WTC11 (cell line): ENCODE results near the gene TMEM89. TPM values are rescaled to one million over a fixed set of nuclear protein-coding genes. Genes with fewer than 3 reads are reported as not detected.

Source experiments
- AFF4 ChIP-seq: sonication (generic); formaldehyde crosslinking; IDR thresholded peaks from 2 replicates; pipeline ENCODE4 v1.8.1; 2023; ENCODE audit warnings: mild to moderate bottlenecking, missing genetic modification reagents, borderline replicate concordance
- CREB1 ChIP-seq: sonication (generic); formaldehyde crosslinking; IDR thresholded peaks from 2 replicates; pipeline ENCODE4 v1.8.0; 2023; ENCODE audit warnings: mild to moderate bottlenecking, missing genetic modification reagents
- CREM ChIP-seq: sonication (generic); formaldehyde crosslinking; IDR thresholded peaks from 2 replicates; pipeline ENCODE4 v1.8.1; 2022; ENCODE audit warnings: mild to moderate bottlenecking, missing genetic modification reagents, moderate library complexity
- FOXJ3 ChIP-seq: sonication (generic); formaldehyde crosslinking; IDR thresholded peaks from 2 replicates; pipeline ENCODE4 v1.9.0; 2021; ENCODE audit warnings: missing genetic modification reagents, mild to moderate bottlenecking, borderline replicate concordance
- FOXP1 ChIP-seq: sonication (generic); formaldehyde crosslinking; IDR thresholded peaks from 2 replicates; pipeline ENCODE4 v1.8.0; 2022; ENCODE audit warnings: missing genetic modification reagents, mild to moderate bottlenecking, moderate library complexity, borderline replicate concordance
- GABPB1 ChIP-seq: sonication (generic); formaldehyde crosslinking; IDR thresholded peaks from 2 replicates; pipeline ENCODE4 v1.8.1; 2023; ENCODE audit warnings: mild to moderate bottlenecking, missing genetic modification reagents
- GRHL2 ChIP-seq: fragments of 250-450 bp; sonication (Bioruptor Pico); IDR thresholded peaks from 2 replicates; pipeline ENCODE4 v1.8.0; 2022; ENCODE audit warnings: mild to moderate bottlenecking, moderate library complexity; ENCODE audit not compliant: insufficient replicate concordance, severe bottlenecking
- HMGXB4 ChIP-seq: sonication (generic); formaldehyde crosslinking; IDR thresholded peaks from 2 replicates; pipeline ENCODE4 v1.8.1; 2023; ENCODE audit warnings: mild to moderate bottlenecking, moderate library complexity, missing genetic modification reagents
- IRF1 ChIP-seq: sonication (generic); formaldehyde crosslinking; IDR thresholded peaks from 2 replicates; pipeline ENCODE4 v1.8.0; 2023; ENCODE audit warnings: missing genetic modification reagents
- IRF2 ChIP-seq: sonication (generic); formaldehyde crosslinking; IDR thresholded peaks from 2 replicates; pipeline ENCODE4 v1.8.0; 2022; ENCODE audit warnings: low read depth, missing genetic modification reagents, borderline replicate concordance
- NFATC4 ChIP-seq: fragments of 250-450 bp; sonication (Bioruptor Pico); IDR thresholded peaks from 2 replicates; pipeline ENCODE4 v1.9.0; 2021; ENCODE audit warnings: mild to moderate bottlenecking
- NFE2L1 ChIP-seq: sonication (generic); formaldehyde crosslinking; IDR thresholded peaks from 2 replicates; pipeline ENCODE4 v1.8.1; 2023; ENCODE audit warnings: missing genetic modification reagents
- NFYB ChIP-seq: sonication (generic); formaldehyde crosslinking; conservative IDR thresholded peaks from 2 replicates; pipeline ENCODE4 v1.8.0; 2022; ENCODE audit warnings: low read depth, missing genetic modification reagents
- NR3C1 ChIP-seq: sonication (generic); formaldehyde crosslinking; conservative IDR thresholded peaks from 2 replicates; pipeline ENCODE4 v1.8.1; 2023; ENCODE audit warnings: low read depth, mild to moderate bottlenecking, missing genetic modification reagents
- RORB ChIP-seq: fragments of 250-450 bp; sonication (Bioruptor Pico); IDR thresholded peaks from 2 replicates; pipeline ENCODE4 v1.9.0; 2021; ENCODE audit warnings: mild to moderate bottlenecking
- SOX15 ChIP-seq: fragments of 250-450 bp; sonication (Bioruptor Pico); IDR thresholded peaks from 2 replicates; pipeline ENCODE4 v1.9.0; 2021; ENCODE audit warnings: mild to moderate bottlenecking
- ZBTB43 ChIP-seq: sonication (generic); formaldehyde crosslinking; IDR thresholded peaks from 2 replicates; pipeline ENCODE4 v1.8.1; 2023; ENCODE audit warnings: mild to moderate bottlenecking, missing genetic modification reagents
- ZNF121 ChIP-seq: sonication (generic); formaldehyde crosslinking; IDR thresholded peaks from 2 replicates; pipeline ENCODE4 v1.8.0; 2023; ENCODE audit warnings: missing genetic modification reagents
- ZNF138 ChIP-seq: sonication (generic); formaldehyde crosslinking; conservative IDR thresholded peaks from 2 replicates; pipeline ENCODE4 v1.8.1; 2022; ENCODE audit warnings: mild to moderate bottlenecking, moderate library complexity, missing genetic modification reagents
- ZNF281 ChIP-seq: sonication (generic); formaldehyde crosslinking; IDR thresholded peaks from 2 replicates; pipeline ENCODE4 v1.8.0; 2023; ENCODE audit warnings: mild to moderate bottlenecking, missing genetic modification reagents
- ZNF317 ChIP-seq: sonication (generic); formaldehyde crosslinking; IDR thresholded peaks from 2 replicates; pipeline ENCODE4 v1.8.1; 2023; ENCODE audit warnings: low read depth, mild to moderate bottlenecking, moderate library complexity, missing genetic modification reagents, borderline replicate concordance
- ZNF671 ChIP-seq: fragments of 250-450 bp; sonication (Bioruptor Pico); IDR thresholded peaks from 2 replicates; pipeline ENCODE4 v1.8.0; 2021; ENCODE audit warnings: mild to moderate bottlenecking
- total RNA-seq: library from RNA; stranded (reverse); gene quantifications from 3 replicates; pipeline ENCODE4 v1.2.3, GENCODE V29; 2021
- TF ChIP-seq, protein P1 (sequence below): fragments of 250-450 bp; sonication (Bioruptor Pico); IDR thresholded peaks from 2 replicates; pipeline ENCODE4 v2.1.2; 2022; ENCODE audit warnings: mild to moderate bottlenecking, moderate library complexity
- TF ChIP-seq, protein P2 (sequence below): sonication (generic); formaldehyde crosslinking; IDR thresholded peaks from 2 replicates; pipeline ENCODE4 v1.8.1; 2023; ENCODE audit warnings: mild to moderate bottlenecking, missing genetic modification reagents, moderate library complexity
- TF ChIP-seq, protein P3 (sequence below): fragments of 200-600 bp; IDR thresholded peaks from 2 replicates; pipeline ENCODE4 v1.8.0; 2022; ENCODE audit warnings: antibody characterized with exemption

TMEM89 gene
- total RNA-seq, 1 experiment from 2014 or later, result 0.66 TPM

DNA sequence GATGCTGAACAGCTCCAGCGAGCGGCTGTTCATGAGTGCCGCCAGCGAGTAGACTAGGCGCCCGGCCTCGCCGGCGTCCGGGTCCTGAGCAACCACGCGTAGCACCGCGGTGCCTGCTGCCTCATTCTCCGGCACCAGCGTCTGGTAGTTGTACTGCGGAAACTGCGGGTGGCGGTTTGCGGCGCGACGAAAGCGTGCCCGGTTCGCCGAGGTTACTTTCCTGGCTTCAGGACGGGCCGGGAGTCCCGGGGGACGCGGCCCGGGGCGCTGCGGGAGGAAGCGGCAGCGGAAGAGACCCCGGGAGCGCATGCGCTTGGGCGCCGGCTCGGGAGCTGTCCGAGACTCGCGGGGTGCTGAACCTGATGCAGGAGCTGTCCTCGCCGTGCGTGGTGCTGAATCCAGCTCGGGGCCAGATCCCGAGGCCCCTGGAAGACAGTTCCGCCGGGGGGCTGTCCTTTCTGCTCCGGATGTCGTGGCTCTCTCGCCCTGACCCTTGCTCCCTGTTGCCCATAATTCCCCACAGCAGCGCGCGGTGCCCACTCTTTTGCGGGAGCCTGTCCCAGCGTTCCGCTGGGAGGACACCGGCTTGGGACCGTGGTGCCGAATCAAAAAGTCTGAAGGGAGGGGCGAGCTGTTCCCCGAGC is 40.1 kb upstream of the TMEM89 start (continued):
- no peak for TF ChIP-seq ZNF671 (CRISPR knock-in tag)
- no peak for TF ChIP-seq SOX15 (CRISPR knock-in tag)
- TF ChIP-seq IRF1, result peak; percentile 100
- TF ChIP-seq RORB (CRISPR knock-in tag), result no peak
- peak; percentile 100 for TF ChIP-seq FOXP1
- TF ChIP-seq CREM (CRISPR knock-in tag), result peak; percentile 97
- peak; percentile 100 for TF ChIP-seq ZBTB43 (CRISPR knock-in tag)
- TF ChIP-seq NFYB (CRISPR knock-in tag), result peak; percentile 82
- TF ChIP-seq FOXJ3 (CRISPR knock-in tag), result peak; percentile 94
- peak; percentile 97 for TF ChIP-seq ZNF138 (CRISPR knock-in tag)
- TF ChIP-seq NFE2L1 (CRISPR knock-in tag), result peak; percentile 100
- TF ChIP-seq, protein P1, sequence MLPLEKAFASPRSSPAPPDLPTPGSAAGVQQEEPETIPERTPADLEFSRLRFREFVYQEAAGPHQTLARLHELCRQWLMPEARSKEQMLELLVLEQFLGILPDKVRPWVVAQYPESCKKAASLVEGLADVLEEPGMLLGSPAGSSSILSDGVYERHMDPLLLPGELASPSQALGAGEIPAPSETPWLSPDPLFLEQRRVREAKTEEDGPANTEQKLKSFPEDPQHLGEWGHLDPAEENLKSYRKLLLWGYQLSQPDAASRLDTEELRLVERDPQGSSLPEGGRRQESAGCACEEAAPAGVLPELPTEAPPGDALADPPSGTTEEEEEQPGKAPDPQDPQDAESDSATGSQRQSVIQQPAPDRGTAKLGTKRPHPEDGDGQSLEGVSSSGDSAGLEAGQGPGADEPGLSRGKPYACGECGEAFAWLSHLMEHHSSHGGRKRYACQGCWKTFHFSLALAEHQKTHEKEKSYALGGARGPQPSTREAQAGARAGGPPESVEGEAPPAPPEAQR (CRISPR knock-in tag), result peak; percentile 95
- TF ChIP-seq ZNF121 (CRISPR knock-in tag), result peak; percentile 95
- no peak for TF ChIP-seq GRHL2 (CRISPR knock-in tag)
- TF ChIP-seq CREB1 (CRISPR knock-in tag), result peak; percentile 99
- TF ChIP-seq, protein P2, sequence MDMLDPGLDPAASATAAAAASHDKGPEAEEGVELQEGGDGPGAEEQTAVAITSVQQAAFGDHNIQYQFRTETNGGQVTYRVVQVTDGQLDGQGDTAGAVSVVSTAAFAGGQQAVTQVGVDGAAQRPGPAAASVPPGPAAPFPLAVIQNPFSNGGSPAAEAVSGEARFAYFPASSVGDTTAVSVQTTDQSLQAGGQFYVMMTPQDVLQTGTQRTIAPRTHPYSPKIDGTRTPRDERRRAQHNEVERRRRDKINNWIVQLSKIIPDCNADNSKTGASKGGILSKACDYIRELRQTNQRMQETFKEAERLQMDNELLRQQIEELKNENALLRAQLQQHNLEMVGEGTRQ, result peak; percentile 79
- peak; percentile 97 for TF ChIP-seq GABPB1 (CRISPR knock-in tag)
- TF ChIP-seq, protein P3, sequence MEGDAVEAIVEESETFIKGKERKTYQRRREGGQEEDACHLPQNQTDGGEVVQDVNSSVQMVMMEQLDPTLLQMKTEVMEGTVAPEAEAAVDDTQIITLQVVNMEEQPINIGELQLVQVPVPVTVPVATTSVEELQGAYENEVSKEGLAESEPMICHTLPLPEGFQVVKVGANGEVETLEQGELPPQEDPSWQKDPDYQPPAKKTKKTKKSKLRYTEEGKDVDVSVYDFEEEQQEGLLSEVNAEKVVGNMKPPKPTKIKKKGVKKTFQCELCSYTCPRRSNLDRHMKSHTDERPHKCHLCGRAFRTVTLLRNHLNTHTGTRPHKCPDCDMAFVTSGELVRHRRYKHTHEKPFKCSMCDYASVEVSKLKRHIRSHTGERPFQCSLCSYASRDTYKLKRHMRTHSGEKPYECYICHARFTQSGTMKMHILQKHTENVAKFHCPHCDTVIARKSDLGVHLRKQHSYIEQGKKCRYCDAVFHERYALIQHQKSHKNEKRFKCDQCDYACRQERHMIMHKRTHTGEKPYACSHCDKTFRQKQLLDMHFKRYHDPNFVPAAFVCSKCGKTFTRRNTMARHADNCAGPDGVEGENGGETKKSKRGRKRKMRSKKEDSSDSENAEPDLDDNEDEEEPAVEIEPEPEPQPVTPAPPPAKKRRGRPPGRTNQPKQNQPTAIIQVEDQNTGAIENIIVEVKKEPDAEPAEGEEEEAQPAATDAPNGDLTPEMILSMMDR, result no peak
- no peak for TF ChIP-seq NFATC4 (CRISPR knock-in tag)
- TF ChIP-seq NR3C1 (CRISPR knock-in tag), result peak; percentile 99
- peak; percentile 100 for TF ChIP-seq ZNF281 (CRISPR knock-in tag)
- peak; percentile 98; the same call in 1 of the 2 replicates for TF ChIP-seq IRF2 (CRISPR knock-in tag)
- TF ChIP-seq AFF4 (CRISPR knock-in tag), result peak; percentile 95; the same call in 1 of the 2 replicates
- peak; percentile 99 for TF ChIP-seq HMGXB4
- peak; percentile 94 for TF ChIP-seq ZNF317 (CRISPR knock-in tag)
